ENCODE results near the gene GRB2.
"Not testable (repeated sequence)": the region's sequence is repeated elsewhere in the genome, so short reads cannot be mapped to it uniquely, and the experiment has no call there.

The GRB2 gene

GRCh38 chr17:75348386-75349012 lies 57.0 kb downstream of the GRB2 start:
- DNase-seq, result no peak

- DNase-seq, result peak; percentile 15
Measured at GRCh38 chr17:75346906-75347305, 58.6 kb downstream of the GRB2 start.

DNA sequence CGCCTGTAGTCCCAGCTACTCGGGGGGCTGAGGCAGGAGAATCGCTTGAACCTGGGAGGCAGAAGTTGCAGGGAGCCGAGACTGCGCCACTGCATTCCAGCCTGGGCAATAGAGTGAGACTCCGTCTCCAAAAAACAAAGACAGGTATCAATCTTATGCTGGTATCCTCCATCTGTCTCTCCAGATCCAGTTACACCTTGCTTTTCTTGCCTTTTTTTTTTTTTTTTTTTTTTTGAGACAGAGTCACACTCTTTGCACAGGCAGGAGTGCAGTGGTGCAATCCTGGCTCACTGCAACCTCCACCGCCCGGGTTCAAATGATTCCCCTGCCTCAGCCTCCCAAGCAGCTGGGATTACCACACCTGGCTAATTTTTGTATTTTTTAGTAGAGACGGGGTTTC lies 59.1 kb downstream of the GRB2 start:
- DNase-seq, result not testable (repeated sequence)

DNA sequence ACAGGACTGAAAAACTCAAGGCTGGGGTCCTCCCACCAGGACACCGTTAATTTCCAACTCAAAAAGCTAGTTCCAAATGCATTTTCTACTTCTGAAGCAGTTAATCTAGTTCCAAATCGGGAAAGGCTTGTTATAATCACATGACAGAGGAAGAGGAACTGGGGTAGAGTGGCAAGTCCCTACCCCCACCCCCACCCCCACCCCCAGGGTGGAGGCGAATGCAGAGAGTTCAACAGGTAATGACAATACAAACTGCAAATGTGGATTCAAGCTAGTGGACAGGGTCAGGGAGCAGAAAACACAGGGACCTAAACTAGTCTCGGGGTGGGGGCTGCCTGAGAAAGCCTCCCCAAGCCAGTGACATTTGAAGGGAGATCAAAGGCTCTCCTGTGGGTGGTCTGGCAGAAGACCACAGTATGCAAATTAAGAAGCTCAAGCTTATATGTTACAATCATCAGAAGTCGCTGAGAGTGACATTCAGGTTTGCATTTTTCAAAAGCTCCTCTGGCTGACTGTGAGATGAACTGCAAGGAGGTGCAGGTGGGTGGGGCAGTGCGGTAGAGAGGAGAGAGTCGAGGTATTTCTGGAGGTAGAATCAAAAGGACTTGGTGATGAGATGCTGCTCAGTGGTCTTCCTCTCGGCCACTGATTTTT lies 59.8 kb downstream of the GRB2 start:
- peak; percentile 33 for DNase-seq

DNA sequence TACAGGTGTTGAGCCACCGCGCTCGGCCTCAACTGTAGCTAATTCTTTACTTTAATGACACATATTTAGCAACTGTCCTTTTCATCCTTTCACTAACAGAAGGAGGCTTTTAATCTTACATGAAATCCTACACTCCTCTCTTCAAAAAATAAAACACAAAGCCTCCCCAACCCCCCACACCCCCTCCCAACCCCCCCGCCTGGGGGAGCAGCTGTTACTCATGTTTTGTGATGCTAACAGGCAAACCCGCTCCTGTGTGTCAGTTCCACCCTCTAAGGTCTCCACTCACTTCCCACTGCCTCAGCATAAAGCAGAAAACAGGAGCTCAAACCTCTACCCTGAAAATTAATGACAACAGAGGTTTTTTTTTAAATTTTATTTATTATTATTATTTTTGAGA lies 60.8 kb downstream of the GRB2 start:
- DNase-seq, result peak; percentile 57

GRCh38 chr17:75342996-75343395 lies 62.5 kb downstream of the GRB2 start:
- no peak for DNase-seq

- no peak for DNase-seq
Measured at GRCh38 chr17:75341784-75342486, 63.5 kb downstream of the GRB2 start.

DNA sequence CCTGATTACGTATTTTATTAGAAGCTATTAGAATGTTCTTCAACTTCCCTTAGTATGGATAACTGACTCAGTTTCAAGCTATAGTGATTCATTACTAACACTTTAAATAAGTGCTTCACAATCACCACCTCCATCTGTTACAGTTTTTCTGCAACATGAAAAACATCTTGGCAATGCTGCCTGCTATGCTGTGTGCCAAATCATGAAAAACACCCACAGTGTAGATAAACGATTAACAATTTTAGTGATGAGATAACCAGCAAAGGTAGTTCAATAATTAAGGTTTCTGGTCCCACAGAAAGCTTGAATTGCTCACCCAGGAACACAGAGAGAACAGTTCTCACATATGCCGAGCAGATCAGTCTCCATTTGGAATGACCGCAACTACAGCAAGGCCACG lies 64.8 kb downstream of the GRB2 start:
- no peak for DNase-seq

- DNase-seq, result no peak
Measured at GRCh38 chr17:75339971-75340370, 65.5 kb downstream of the GRB2 start.

DNA sequence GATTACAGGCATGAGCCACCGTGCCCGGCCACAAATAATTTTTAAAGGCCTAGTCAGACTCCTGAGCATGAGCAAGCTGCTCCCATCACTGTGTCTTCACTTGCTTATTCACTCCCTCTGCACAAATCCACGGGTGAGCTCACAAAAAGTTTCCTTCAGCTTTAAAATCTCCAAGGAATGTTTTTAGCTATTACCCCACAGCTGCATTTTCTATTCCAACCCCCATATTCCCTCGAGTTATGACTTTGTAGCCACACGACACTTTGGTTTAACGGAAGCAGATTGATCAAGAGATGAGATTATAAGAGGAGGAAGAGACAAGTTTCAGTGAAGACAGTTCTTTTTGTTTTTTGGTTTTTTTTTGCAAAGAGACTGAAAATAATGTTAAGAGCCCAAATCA lies 67.1 kb downstream of the GRB2 start:
- DNase-seq, result no peak

DNA sequence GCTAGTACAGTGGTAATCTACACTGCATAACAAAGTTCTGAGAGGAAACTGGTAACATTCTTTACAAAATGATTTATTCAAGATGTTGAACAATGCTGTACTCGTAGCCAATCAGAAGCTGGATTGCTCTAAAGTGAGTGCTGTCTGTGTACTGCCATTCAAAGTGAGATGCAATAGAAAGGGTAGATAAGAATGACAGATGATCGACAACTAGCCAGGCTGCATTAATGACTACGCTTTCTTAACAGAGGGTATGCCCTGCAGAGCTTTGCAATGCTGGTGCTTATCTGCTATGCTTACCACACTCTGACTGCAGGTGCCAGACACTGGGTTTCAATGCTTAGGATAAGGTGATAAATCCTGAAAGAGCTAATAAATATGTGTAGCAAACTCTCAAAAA lies 70.2 kb downstream of the GRB2 start:
- DNase-seq, result no peak

- DNase-seq, result no peak
Measured at GRCh38 chr17:75334723-75335122, 70.8 kb downstream of the GRB2 start.

DNA sequence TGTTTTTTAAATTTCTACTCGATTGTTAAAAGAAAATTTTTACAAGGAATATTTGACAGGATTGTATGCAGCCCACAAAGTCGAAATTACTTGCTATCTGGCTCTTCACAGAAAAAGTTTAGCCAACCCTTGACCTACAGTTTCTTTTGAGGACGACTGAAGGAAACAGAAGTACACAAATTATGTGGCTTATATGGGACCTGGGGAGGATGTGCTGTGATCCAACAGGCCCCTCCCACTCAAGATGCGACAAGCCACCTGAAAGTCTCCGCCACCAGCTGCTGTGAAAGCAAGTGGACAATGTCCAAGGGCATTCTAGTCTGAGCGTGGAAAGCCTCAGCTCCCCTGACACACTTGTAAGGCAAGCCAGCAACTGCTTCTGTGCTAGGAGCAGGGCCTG lies 73.8 kb downstream of the GRB2 start:
- DNase-seq, result no peak

DNA sequence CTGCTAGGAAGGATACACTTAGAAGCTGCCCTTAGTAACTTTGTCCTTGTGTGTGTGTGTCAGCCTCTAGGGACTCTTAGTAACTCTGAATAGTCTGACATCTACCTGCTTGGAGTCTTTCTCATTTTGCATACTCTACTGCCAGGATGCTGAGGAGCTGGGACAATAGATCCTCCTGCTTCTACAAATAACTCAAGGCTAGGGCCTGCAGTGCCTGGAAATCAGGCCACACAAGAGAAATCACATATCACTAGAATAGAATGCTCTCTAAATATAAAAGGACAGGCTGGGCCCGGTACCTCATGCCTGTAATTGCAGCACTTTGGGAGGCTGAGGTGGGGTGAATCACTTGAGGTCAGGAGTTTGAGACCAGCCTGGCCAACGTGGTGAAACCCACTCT lies 77.7 kb downstream of the GRB2 start:
- no peak for DNase-seq

DNA sequence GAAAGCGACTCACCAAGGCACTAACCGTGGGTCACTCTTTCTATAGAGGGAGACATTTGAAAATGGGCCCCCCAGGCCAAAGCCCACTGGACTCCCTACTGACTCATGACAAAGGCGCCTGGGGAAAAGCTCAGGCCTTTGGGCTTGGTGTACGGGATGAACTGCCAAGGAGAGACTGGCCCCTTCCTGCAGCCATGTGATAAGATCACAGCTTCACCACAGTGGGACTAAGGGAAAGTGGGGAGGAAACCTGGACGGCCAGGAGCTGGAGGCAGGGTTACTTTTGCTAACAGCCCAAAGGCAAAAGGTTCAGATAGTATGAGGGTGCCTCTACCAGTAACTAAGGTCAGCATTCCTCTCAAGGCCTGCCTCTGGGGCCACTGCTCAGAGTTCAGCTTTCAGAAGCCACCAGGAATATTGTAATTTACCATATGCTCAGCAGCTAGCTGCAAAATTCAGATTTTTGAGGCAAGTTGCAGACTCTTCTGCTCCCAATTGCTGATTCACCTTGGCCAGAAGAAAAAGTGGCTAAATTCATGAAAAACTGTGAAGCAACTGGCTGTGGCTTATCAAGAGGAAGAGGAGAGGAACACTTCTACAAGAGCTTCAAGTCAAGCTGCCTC lies 79.1 kb downstream of the GRB2 start:
- no peak for DNase-seq

DNA sequence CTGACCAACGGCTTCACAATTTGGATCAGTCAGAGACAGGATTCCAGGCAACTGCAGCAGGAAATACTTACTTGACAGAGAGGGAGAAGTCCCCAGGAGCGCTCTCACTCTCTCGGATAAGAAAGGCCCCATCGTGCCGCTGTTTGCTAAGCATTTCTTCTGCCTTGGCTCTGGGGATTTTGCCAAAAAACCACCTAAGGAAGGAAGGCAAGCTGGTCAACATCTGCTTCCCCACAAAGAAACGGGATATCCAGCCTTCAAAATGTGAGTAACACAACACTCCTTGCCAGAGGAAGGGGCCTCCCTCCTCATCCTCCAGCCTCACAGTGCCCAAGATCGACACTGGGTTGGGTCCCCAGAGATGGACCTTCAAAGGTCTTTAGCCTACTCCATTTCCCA lies 79.7 kb downstream of the GRB2 start:
- no peak for DNase-seq

GRCh38 chr17:75325348-75325747 lies 80.1 kb downstream of the GRB2 start:
- no peak for DNase-seq

DNA sequence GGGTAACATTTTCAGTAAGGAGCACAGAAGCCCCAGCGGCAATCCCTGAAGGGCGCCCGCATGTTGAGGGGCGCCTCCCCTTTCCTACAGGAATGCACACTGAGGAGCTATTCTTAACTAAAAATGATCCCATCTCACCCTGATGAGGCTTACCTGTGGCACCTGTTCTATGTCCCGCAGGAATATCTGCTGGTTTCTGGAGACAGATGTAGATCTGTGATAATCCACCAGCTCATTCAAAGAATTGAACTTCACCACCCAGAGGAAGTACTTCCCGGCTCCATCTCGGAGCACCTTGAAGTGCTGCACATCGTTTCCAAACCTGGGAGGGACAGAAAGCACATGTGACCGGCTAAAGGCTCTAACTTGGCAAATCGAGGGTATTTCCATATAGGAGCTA lies 84.0 kb downstream of the GRB2 start:
- DNase-seq, result no peak

DNA sequence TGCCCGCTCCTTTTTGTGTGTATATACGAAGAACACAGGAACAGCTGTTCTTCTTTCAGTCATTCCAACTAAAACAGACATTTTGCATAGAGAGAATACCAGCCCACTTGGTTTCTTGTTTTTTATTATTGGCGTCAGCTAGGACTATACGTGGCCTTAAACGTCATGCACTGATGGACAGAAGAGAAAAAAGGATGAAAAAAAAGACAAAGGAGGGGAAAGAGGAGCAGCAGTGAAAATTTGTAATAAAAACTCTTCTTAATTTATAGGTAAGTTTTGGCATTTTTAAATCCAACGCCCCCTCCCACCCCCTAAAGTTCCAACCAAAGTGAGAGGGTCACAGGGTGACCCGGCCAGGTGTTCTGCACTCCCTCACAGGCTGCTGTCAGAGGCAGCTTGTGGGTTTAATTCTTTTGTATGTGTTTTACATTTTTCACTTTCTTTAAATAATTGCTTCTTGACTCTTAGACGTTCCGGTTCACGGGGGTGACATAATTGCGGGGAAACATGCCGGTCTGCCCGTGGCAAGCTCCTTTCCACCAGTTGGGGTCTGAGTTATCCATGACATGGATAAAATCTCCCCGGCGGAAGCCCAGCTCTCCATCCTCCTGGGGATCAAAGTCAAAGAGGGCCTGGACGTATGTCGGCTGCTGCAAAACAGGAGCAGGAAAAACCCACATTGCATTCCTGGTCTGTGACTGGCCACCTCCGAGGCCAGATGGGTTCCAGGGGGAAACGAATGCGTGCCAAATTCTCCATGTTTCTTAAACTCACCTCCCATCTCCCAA lies 85.4 kb downstream of the GRB2 start:
- DNase-seq, result no peak

DNA sequence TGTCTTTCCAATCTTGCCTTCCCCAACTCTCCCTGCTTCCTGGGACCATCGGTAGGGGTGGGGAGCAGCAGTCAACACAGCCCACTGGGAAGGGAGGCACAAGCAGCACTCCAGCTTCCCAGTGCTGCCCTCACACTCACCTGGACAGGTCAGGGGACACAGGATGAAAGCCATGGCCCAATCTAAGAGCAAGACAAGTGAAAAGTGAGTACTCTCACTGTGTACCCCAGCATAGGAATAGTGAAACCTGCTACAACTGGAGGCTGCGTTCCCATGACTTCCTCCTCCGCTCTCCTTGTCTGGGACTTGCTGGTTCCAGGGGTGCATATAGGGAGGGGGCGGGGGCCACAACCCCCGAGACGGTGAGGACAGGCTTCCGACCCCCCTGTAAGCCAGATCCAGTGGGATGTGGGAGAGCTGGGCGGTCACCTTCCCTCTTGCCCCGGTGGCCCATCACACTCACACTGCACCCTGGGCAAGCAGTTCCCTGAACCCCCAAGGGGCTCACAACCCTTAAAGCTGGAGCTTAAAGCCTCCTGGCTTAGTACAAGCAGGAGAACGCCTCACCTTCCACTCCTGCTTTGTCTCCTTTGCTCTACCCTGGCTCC lies 86.8 kb downstream of the GRB2 start:
- no peak for DNase-seq

DNA sequence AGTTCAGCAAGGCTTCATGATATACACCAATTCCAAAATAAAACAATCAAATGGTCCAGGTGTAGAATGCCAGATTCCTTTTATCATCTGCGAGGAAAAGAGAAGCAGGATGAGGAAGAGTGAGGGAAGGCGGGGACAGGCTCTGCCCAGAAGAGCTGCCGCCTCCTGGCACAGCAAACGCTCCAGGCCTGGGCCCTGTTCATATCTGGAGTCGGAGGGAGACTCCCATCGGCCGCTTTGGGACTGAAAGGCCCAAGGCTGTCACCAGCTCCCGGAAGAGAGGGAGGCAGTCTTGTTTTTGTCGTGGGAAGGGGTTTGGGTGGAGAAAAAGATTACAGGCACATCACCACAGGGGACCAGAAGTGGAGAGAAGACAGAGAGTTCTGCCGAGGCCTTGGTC lies 87.3 kb downstream of the GRB2 start:
- no peak for DNase-seq

DNA sequence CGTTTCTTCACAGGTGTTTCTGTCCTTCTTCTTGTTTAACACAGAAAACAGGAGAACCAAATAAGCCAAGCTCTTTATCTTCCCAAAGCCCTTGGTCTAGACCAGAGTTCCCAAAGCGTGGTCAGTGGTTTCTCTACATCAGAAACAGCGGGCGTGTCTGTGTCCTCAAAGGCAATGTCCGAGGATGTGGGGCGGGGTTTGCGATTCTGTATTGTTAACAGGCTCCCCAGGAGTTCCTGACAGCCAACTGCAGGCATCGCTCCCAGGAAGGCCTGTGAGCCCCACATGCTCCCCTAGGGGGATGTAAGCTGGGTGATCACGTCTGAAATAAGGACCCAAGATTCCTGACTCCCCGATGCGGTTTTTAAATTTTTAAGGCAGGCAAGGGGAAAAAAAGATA lies 87.8 kb downstream of the GRB2 start:
- DNase-seq, result no peak

GRCh38 chr17:75316253-75316652 lies 89.2 kb downstream of the GRB2 start:
- DNase-seq, result no peak

All from stimulated activated CD4-positive, alpha-beta T cell treated with anti-CD3 and anti-CD28 coated beads, Interleukin-4, amount 100 ng/mL, for 1 hour (primary cell).